MCF 10A (cell line): ENCODE data around the gene C12orf50. TPM values are rescaled to one million over a fixed set of nuclear protein-coding genes. Genes with fewer than 3 reads are reported as not detected.
A peak's percentile ranks its signal among the peaks of the same experiment; 100 is the strongest.

Source experiments
- BruUV-seq: library from RNA; stranded (reverse); fragments of 400-500 nt; replicated peaks from 2 replicates; lab custom pipeline; 2021; lab: Mats Ljungman, UMichigan
- CTCF ChIA-PET: fragments of 300-600 bp; sonication (Branson Sonifier 250); formaldehyde crosslinking; extraction: SDS; loops from one replicate; lab custom pipeline; 2021; ENCODE audit warnings: antibody characterized with exemption, inconsistent platforms; lab: Yijun Ruan, JAX
- POLR2A ChIA-PET: fragments of 300-600, 350-650 bp; sonication (Branson Sonifier 250); formaldehyde crosslinking; extraction: SDS; loops from one replicate; lab custom pipeline; 2020; ENCODE audit warnings: antibody characterized with exemption, inconsistent platforms; lab: Yijun Ruan, JAX
- DNase-seq: peaks from one replicate; pipeline ENCODE4 v3.0.0-alpha.2; 2018; ENCODE audit not compliant: unreplicated experiment
- H3K27ac Mint-ChIP-seq: one replicate; pipeline ENCODE4 v1.8.0; 2022; ENCODE audit warnings: mild to moderate bottlenecking, low read depth, mixed read lengths; ENCODE audit not compliant: unreplicated experiment
- H3K27me3 Mint-ChIP-seq: one replicate; pipeline ENCODE4 v1.8.0; 2022; ENCODE audit warnings: mixed read lengths; ENCODE audit not compliant: insufficient read depth, unreplicated experiment
- H3K36me3 Mint-ChIP-seq: one replicate; pipeline ENCODE4 v1.8.0; 2022; ENCODE audit warnings: mild to moderate bottlenecking, moderate library complexity, mixed read lengths; ENCODE audit not compliant: insufficient read depth, unreplicated experiment
- H3K4me1 Mint-ChIP-seq: one replicate; pipeline ENCODE4 v1.8.0; 2022; ENCODE audit warnings: mixed read lengths; ENCODE audit not compliant: insufficient read depth, unreplicated experiment
- H3K4me3 Mint-ChIP-seq: one replicate; pipeline ENCODE4 v1.8.0; 2022; ENCODE audit warnings: mild to moderate bottlenecking, moderate library complexity, mixed read lengths; ENCODE audit not compliant: unreplicated experiment
- H3K9me3 Mint-ChIP-seq: one replicate; pipeline ENCODE4 v1.8.0; 2022; ENCODE audit warnings: mixed read lengths; ENCODE audit not compliant: unreplicated experiment
- CTCF ChIP-seq: fragments of 200-600 bp; IDR thresholded peaks from one replicate; pipeline ENCODE4 v1.8.0; 2022; ENCODE audit warnings: antibody characterized with exemption, mild to moderate bottlenecking; ENCODE audit not compliant: unreplicated experiment
- intact Hi-C: fragments of 100-400 bp; cut with micrococcal nuclease; formaldehyde crosslinking; loops from 2 replicates; pipeline ENCODE4 v1.14.1; 2022
- total RNA-seq: library from RNA; stranded (reverse); gene quantifications from 2 replicates; pipeline ENCODE4 v1.2.3, GENCODE V29; 2022

Gene C12orf50
- total RNA-seq, 1 experiment from 2014 or later, result not detected

- no peak for TF ChIP-seq CTCF
- H3K27ac Mint-ChIP-seq, result no peak overlapping the region
- H3K9me3 Mint-ChIP-seq, result no peaks in the 10 kb centered on the region
- no peak overlapping the region for H3K4me3 Mint-ChIP-seq
- CTCF ChIA-PET, result interaction anchor here (0.6 to 1.4 kb wide), 19 partner anchors 9 to 1037 kb away, joined by 3 to 7 read pairs (median 3); no protein-coding TSS in a partner anchor
- DNase-seq, result no peak
- no peaks in the 10 kb centered on the region for H3K27me3 Mint-ChIP-seq
- BruUV-seq, result no TSS peak
- POLR2A ChIA-PET, result interaction anchor here (0.5 kb wide), 1 partner anchor 1656 kb away, joined by 4 read pairs; no protein-coding TSS in a partner anchor
- no peaks in the 10 kb centered on the region for H3K36me3 Mint-ChIP-seq
- intact Hi-C loops, result loop anchor here (2.0 to 10.0 kb wide), 5 partner anchors 45 to 1995 kb away; no protein-coding TSS in a partner anchor
- H3K4me1 Mint-ChIP-seq, result peaks cover 5% of the 10 kb centered on the region
These were observed 77.0 kb downstream of the C12orf50 start for GRCh38 chr12:87952223-87952622.

GRCh38 chr12:87943762-87944161, 85.4 kb downstream of the C12orf50 start:
- no peaks in the 10 kb centered on the region for H3K27me3 Mint-ChIP-seq
- POLR2A ChIA-PET, result no interaction called here

GRCh38 chr12:87943023-87943422, 86.2 kb downstream of the C12orf50 start:
- no peaks in the 10 kb centered on the region for H3K9me3 Mint-ChIP-seq
- peaks cover 4% of the 10 kb centered on the region for H3K4me1 Mint-ChIP-seq
- H3K27ac Mint-ChIP-seq, result peak overlapping the region; percentile 75
- intact Hi-C loops, result no loop called here
- no peaks in the 10 kb centered on the region for H3K27me3 Mint-ChIP-seq
- TF ChIP-seq CTCF, result no peak
- no TSS peak for BruUV-seq
- ChIA-PET POLR2A (no interaction called here), CTCF (interaction anchor here (1.4 kb wide), 1 partner anchor 10 kb away, joined by 4 read pairs; no protein-coding TSS in a partner anchor)
- DNase-seq, result no peak
- no peaks in the 10 kb centered on the region for H3K36me3 Mint-ChIP-seq
- no peak overlapping the region for H3K4me3 Mint-ChIP-seq

More at GRCh38 chr12:87943762-87944161, 85.4 kb downstream of the C12orf50 start:
- Mint-ChIP-seq H3K36me3 (no peaks in the 10 kb centered on the region), H3K4me3 (no peak overlapping the region), H3K4me1 (peaks cover 4% of the 10 kb centered on the region), H3K9me3 (no peaks in the 10 kb centered on the region), H3K27ac (no peak overlapping the region)
- TF ChIP-seq CTCF, result no peak
- DNase-seq, result no peak
- BruUV-seq, result no TSS peak
- CTCF ChIA-PET, result interaction anchor here (0.8 to 1.4 kb wide), 3 partner anchors 11 to 83 kb away, joined by 3 to 4 read pairs (median 4); no protein-coding TSS in a partner anchor
- intact Hi-C loops, result no loop called here

GRCh38 chr12:87939182-87939581, 90.0 kb downstream of the C12orf50 start:
- BruUV-seq, result no TSS peak
- H3K36me3 Mint-ChIP-seq, result no peaks in the 10 kb centered on the region
- peaks cover 7% of the 10 kb centered on the region for H3K9me3 Mint-ChIP-seq
- no peaks in the 10 kb centered on the region for H3K27me3 Mint-ChIP-seq
- intact Hi-C loops, result no loop called here
- no peak for TF ChIP-seq CTCF
- no peak for DNase-seq
- ChIA-PET CTCF (interaction anchor here (0.8 to 1.4 kb wide), 4 partner anchors 11 to 30 kb away, joined by 3 to 6 read pairs (median 4); no protein-coding TSS in a partner anchor), POLR2A (no interaction called here)
- H3K4me3 Mint-ChIP-seq, result no peak overlapping the region
- no peak overlapping the region for H3K27ac Mint-ChIP-seq
- H3K4me1 Mint-ChIP-seq, result peaks cover 4% of the 10 kb centered on the region
